ENCODE data around the gene PDAP1. TPM values are rescaled to one million over a fixed set of nuclear protein-coding genes. Genes with fewer than 3 reads are reported as not detected.

The PDAP1 gene
- total and polyA plus RNA-seq, 2 of the 4 experiments (the other 2 are of a cell fraction), result 40.3 to 193 TPM

- Histone ChIP-seq H3K18ac (ENCODE audit: low read depth, low read length) (no peak overlapping the region), H4K5ac (ENCODE audit: low read depth, low read length) (peak overlapping the region; percentile 79), H3K4me2 (ENCODE audit: low read depth, low read length) (peak overlapping the region; percentile 85), H3K4me3 (ENCODE audit: insufficient read depth, low read depth, low read length) (peak overlapping the region; percentile 45), H3K14ac (replicated peaks; ENCODE audit: low read depth, low read length) (0 out of 2 replicates have a peak overlapping the region, but pooled peaks have one; percentile 8), H3K23ac (ENCODE audit: low read depth, low read length) (peak overlapping the region; percentile 59; the same call in 1 of the 2 replicates), H3K9me3 (ENCODE audit: control insufficient read depth, insufficient read depth, low read length) (no peaks in the 10 kb centered on the region), H3K56ac (ENCODE audit: extremely low read depth, insufficient read depth, low read length) (no peak overlapping the region), H3K27me3 (ENCODE audit: control insufficient read depth, insufficient read depth, low read length) (no peaks in the 10 kb centered on the region), H2BK20ac (ENCODE audit: low read depth, low read length) (no peak overlapping the region), H2BK5ac (ENCODE audit: low read depth, low read length, poor library complexity, severe bottlenecking) (no peak overlapping the region), H2BK15ac (ENCODE audit: low read depth, low read length) (no peak overlapping the region), H3K79me1 (ENCODE audit: low read depth in 1 of 2, low read length in 2 of 2) (peaks cover 7 to 55% of the 10 kb centered on the region in 2 experiments), H4K20me1 (ENCODE audit: insufficient read depth, low read length) (peaks cover 61% of the 10 kb centered on the region), H4K8ac (ENCODE audit: low read depth in 2 of 2, low read length in 2 of 2) (peak overlapping the region; percentile 23 to 56; a peak in 1 of 4 replicates), H2AFZ (replicated peaks; ENCODE audit: low read length, poor library complexity) (peak overlapping the region; percentile 77), H2AK9ac (replicated peaks; ENCODE audit: low read depth, low read length, poor library complexity) (peak overlapping the region; percentile 44), H3K9me1 (ENCODE audit: insufficient read depth, low read length) (peaks cover 3% of the 10 kb centered on the region), H3K36me3 (ENCODE audit: control insufficient read depth, insufficient read depth, low read length) (peaks cover 68% of the 10 kb centered on the region), H3K4me1 (ENCODE audit: control insufficient read depth, insufficient read depth, low read length) (peaks cover 7% of the 10 kb centered on the region), H2BK120ac (ENCODE audit: low read depth, low read length) (no peak overlapping the region), H2AK5ac (ENCODE audit: low read depth, low read length) (0 out of 2 replicates have a peak overlapping the region, but pooled peaks have one; percentile 16), H3K4ac (ENCODE audit: low read depth, low read length) (peak overlapping the region; percentile 51; the same call in 1 of the 2 replicates), H3K9ac (ENCODE audit: low read depth, low read length) (no peak overlapping the region), H3K27ac (ENCODE audit: insufficient read depth, low read length) (no peak overlapping the region; the same call in 1 of the 2 replicates), H4K91ac (ENCODE audit: insufficient read depth, low read depth, low read length) (no peak overlapping the region)
- no TSS peak for BruUV-seq (replicated peaks)
- POLR2A ChIA-PET (ENCODE audit: unreplicated experiment), result no interaction called here
- ATAC-seq (ENCODE audit: low read depth) (peak; percentile 28), DNase-seq (no peak)
- TF ChIP-seq POLR2A (IDR thresholded peaks at IDR 0.05; ENCODE audit: low read depth, low read length) (no peak), USF2 (IDR thresholded peaks at IDR 0.05; ENCODE audit: low read depth, low read length) (peak; percentile 73), CEBPB (IDR thresholded peaks at IDR 0.05; ENCODE audit: low read depth, low read length) (no peak), MAFK (IDR thresholded peaks at IDR 0.05; ENCODE audit: low read depth, low read length) (no peak), ELK1 (IDR thresholded peaks at IDR 0.05; ENCODE audit: borderline replicate concordance, low read depth, low read length) (no peak)
- 50% methylated on average over 12 of the region's 30 CpGs; no CpG with 5 or more reads in 1 of the 2 experiments for WGBS, 2 experiments (ENCODE audit: extremely low coverage in 2 of 2, insufficient read length in 1 of 2)
- intact Hi-C loops (cut with micrococcal nuclease) (no loop called here), in situ Hi-C loops (cut with MboI; ENCODE audit: low sequenced_read_pairs) (no loop called here), dilution Hi-C loops (cut with HindIII; ENCODE audit: low sequenced_read_pairs, unreplicated experiment) (no loop called here)
- CTCF ChIA-PET, result no interaction called here
Observed at GRCh38 chr7:99393355-99394187, 14.8 kb downstream of the PDAP1 start.

All from IMR-90 (cell line).